Omental fat pad (tissue), 4 donors: Measurements from ENCODE around the gene OTUD6A. TPM values are rescaled to one million over a fixed set of nuclear protein-coding genes. Genes with fewer than 3 reads are reported as not detected.
"Not testable (repeated sequence)": the region's sequence is repeated elsewhere in the genome, so short reads cannot be mapped to it uniquely, and the experiment has no call there.

ENCODE experiments used
- ATAC-seq: fragments of 150-250 bp; one replicate; pipeline ENCODE4 v1.9.1; 2016; ENCODE audit warnings: mild to moderate bottlenecking, moderate library complexity; ENCODE audit not compliant: low FRiP score
- DNase-seq: peaks from one replicate; pipeline ENCODE4 v3.0.0-alpha.2; 2019; ENCODE audit warnings: low spot score
- CTCF ChIP-seq, 3 donors: fragments of 450-650 bp; IDR thresholded peaks; one replicate each; pipeline ENCODE4 v1.5.1; 2016 to 2017; ENCODE audit warnings: antibody characterized with exemption in 3 of 3, mild to moderate bottlenecking in 3 of 3, moderate library complexity in 2 of 3
- small RNA-seq: library from RNA; depleted of rRNA; stranded (forward); fragments of <200 nt; gene quantifications from one replicate; pipeline ENCODE3, GENCODE V24; 2016
- total RNA-seq, 4 donors: library from RNA; depleted of rRNA; stranded (reverse); fragments of >200 nt; gene quantifications; one replicate each; pipeline ENCODE4 v1.1.0, GENCODE V29; 2016

Gene OTUD6A
- total RNA-seq, 4 donors from 2014 or later = not detected

- no peak for ATAC-seq
- TF ChIP-seq CTCF (IDR thresholded peaks at IDR 0.05) = no peak
- DNase-seq = no peak
These were observed 25.8 kb downstream of the OTUD6A start for GRCh38 chrX:70087857-70088630.

- TF ChIP-seq CTCF (IDR thresholded peaks at IDR 0.05) = no peak
- no peak for ATAC-seq
- DNase-seq = no peak
These were observed 26.5 kb downstream of the OTUD6A start for GRCh38 chrX:70088751-70089150.

- no peak for ATAC-seq
- no peak for DNase-seq
- no peak for TF ChIP-seq CTCF (IDR thresholded peaks at IDR 0.05)
These were observed 27.5 kb downstream of the OTUD6A start for GRCh38 chrX:70089604-70090297.

GRCh38 chrX:70092247-70092646 is 30.0 kb downstream of the OTUD6A start:
- no peak for TF ChIP-seq CTCF (IDR thresholded peaks at IDR 0.05)
- ATAC-seq (no peak), DNase-seq (no peak)

GRCh38 chrX:70096052-70096451 is 33.8 kb downstream of the OTUD6A start:
- no peak for ATAC-seq
- no peak for DNase-seq
- no peak for TF ChIP-seq CTCF (IDR thresholded peaks at IDR 0.05)

GRCh38 chrX:70105229-70105628 is 43.0 kb downstream of the OTUD6A start:
- no peak for DNase-seq
- ATAC-seq = no peak
- TF ChIP-seq CTCF (IDR thresholded peaks at IDR 0.05) = no peak

- not testable (repeated sequence) for DNase-seq, ATAC-seq
These were observed 49.3 kb downstream of the OTUD6A start for GRCh38 chrX:70111436-70112026.

Small RNA genes within 50 kb of the gene (small RNA-seq; reads per million reads assigned to genes)
- 0.52 reads per million for gene MIR676

Other genes with a start within 250 kb of the OTUD6A start
- gene AWAT2, start 12.5 kb upstream of the OTUD6A start, total RNA-seq = not detected
- 10 to 100 TPM; 43.1 to 63.7 (median 54.4) TPM for gene IGBP1, start 71.0 kb downstream of the OTUD6A start, total RNA-seq
- gene DGAT2L6, start 115.0 kb downstream of the OTUD6A start, total RNA-seq = not detected
- gene AWAT1, start 172.2 kb downstream of the OTUD6A start, total RNA-seq = not detected
- gene P2RY4, start 197.7 kb downstream of the OTUD6A start, total RNA-seq = under 1 TPM in 2 of 4 donors, not detected in 2; 0.28 to 0.79 TPM
- not detected for gene ARR3, start 205.9 kb downstream of the OTUD6A start, total RNA-seq
- gene RAB41, start 219.7 kb downstream of the OTUD6A start, total RNA-seq = not detected
- gene PDZD11, start 227.5 kb downstream of the OTUD6A start, total RNA-seq = 10 to 100 TPM; 20.7 to 31.7 (median 28.3) TPM
- 1 to 10 TPM in 1 of 4 donors, under 1 TPM in 2, not detected in 1; 0.09 to 1.2 (median 0.32) TPM for gene KIF4A, start 227.6 kb downstream of the OTUD6A start, total RNA-seq